Astrocyte of the cerebellum (primary cell): ENCODE data around the gene HPSE2.

ENCODE experiments used
- DNase-seq: peaks from one replicate; pipeline ENCODE4 v3.0.0-alpha.2; 2011; ENCODE audit warnings: low read depth
- H3K4me3 ChIP-seq: 2 replicates; pipeline ENCODE4 v1.5.1; 2011; ENCODE audit warnings: mild to moderate bottlenecking, low read depth, low read length, moderate library complexity
- CTCF ChIP-seq: IDR thresholded peaks from 2 replicates; pipeline ENCODE4 v1.5.1; 2012; ENCODE audit warnings: low read length, low read depth, moderate library complexity, mild to moderate bottlenecking; ENCODE audit errors: missing control alignments
- in situ Hi-C: cut with HindIII; loops from 2 replicates; pipeline ENCODE4 v1.10.0; 2017; ENCODE audit warnings: low sequenced_read_pairs

The HPSE2 gene

GRCh38 chr10:98694014-98694413 is 541.6 kb downstream of the HPSE2 start:
- in situ Hi-C loops: no loop called here

GRCh38 chr10:98687685-98688084 is 548.0 kb downstream of the HPSE2 start:
- in situ Hi-C loops: no loop called here
- TF ChIP-seq CTCF: no peak
- no peak for DNase-seq
- H3K4me3 ChIP-seq: no peak overlapping the region

More at GRCh38 chr10:98694014-98694413, 541.6 kb downstream of the HPSE2 start:
- no peak for TF ChIP-seq CTCF
- no peak overlapping the region for H3K4me3 ChIP-seq
- no peak for DNase-seq

- in situ Hi-C loops: no loop called here
- no peak for DNase-seq
- H3K4me3 ChIP-seq: no peak overlapping the region
- no peak for TF ChIP-seq CTCF
Measured at GRCh38 chr10:98684019-98684899, 551.4 kb downstream of the HPSE2 start.

GRCh38 chr10:98676895-98677294 is 558.8 kb downstream of the HPSE2 start:
- no peak for DNase-seq
- H3K4me3 ChIP-seq: no peak overlapping the region
- in situ Hi-C loops: no loop called here
- no peak for TF ChIP-seq CTCF

- in situ Hi-C loops: no loop called here
- no peak for DNase-seq
- H3K4me3 ChIP-seq: no peak overlapping the region
- TF ChIP-seq CTCF: no peak
Measured at GRCh38 chr10:98675902-98676301, 559.8 kb downstream of the HPSE2 start.

- no peak for DNase-seq
- TF ChIP-seq CTCF: no peak
- in situ Hi-C loops: no loop called here
- H3K4me3 ChIP-seq: no peak overlapping the region
Measured at GRCh38 chr10:98673171-98673782, 562.4 kb downstream of the HPSE2 start.
